Measurements from ENCODE around the gene SH3PXD2A.
"Not testable (repeated sequence)": the region's sequence is repeated elsewhere in the genome, so short reads cannot be mapped to it uniquely, and the experiment has no call there.

The SH3PXD2A gene

DNA sequence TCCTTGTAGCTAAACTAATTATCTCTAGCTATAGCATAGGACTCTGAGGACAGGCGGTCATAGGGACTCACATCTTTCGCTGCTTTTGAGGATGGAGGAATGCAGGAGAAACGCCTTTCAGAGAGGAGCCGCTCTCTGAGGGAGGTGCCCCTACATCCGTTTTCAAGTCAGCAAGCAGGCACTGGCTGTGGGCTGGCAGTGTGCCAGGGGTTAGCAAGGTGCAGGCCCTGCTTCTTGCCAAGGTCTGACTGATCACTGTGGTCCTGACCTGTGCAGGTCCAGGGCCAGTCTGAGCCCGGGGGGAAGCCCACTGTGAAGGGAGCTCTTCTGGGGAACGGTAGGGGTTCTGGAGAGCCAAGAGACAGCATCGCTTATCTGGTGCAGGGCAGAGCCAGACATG is 89.4 kb downstream of the SH3PXD2A start:
- no peak for DNase-seq (ENCODE audit: low spot score)

DNA sequence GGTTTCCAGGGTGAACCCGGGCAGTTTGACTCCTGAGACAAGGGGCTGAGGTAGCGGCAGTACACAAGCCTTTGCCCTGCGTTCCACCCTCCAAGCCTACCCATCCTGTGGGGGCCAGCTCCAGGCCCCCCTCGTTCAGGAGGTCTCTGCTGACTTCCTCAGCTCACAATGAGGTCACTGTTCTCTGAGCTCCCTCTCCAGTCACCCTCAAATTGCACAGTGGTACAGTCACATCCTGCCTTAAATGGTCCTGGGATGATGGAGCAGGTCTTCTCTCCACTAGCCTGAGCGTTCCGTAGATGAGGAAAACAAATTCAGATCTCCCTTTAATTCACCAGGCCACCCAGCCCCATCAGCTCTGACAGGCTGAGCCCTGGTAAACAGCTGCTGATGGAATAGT is 90.2 kb downstream of the SH3PXD2A start:
- DNase-seq (ENCODE audit: low spot score): no peak

DNA sequence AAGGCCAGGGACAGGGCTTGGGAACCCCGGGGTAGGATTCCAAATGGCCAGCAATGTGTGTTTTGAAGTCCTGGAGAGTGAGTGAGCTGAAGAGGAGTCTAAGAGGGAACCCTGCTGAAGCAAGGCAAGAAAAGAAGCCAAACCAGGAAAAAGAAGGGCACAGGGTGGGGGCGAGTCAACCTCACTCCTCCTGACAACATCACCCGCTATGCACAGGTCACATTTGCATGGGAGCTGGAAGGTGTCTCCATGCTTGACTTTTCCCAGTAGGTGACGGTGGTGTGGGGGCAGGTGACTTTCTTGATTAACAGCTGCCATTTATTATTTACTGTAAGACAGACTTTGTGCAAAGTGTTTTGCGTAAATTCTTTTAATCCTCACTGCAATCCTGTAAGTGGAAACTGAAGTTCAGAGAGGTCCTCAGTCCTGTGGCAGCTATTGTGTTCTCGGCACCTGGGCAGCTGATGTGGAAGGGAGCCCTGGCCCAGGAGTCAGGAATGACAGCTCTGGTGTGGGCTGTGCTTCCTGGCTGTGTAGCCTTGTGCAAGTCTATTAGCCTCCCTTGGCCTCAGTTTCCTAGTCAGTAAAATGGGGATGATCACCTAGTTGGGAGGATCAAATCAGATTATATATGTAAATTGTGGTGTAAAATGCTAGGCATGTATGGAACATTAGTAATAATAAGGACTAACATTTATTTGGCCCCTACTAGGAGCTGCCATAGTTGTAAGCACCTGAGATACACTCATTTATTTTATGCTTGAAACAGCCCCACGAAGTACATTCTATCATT is 90.9 kb downstream of the SH3PXD2A start:
- DNase-seq (ENCODE audit: low spot score): no peak

DNA sequence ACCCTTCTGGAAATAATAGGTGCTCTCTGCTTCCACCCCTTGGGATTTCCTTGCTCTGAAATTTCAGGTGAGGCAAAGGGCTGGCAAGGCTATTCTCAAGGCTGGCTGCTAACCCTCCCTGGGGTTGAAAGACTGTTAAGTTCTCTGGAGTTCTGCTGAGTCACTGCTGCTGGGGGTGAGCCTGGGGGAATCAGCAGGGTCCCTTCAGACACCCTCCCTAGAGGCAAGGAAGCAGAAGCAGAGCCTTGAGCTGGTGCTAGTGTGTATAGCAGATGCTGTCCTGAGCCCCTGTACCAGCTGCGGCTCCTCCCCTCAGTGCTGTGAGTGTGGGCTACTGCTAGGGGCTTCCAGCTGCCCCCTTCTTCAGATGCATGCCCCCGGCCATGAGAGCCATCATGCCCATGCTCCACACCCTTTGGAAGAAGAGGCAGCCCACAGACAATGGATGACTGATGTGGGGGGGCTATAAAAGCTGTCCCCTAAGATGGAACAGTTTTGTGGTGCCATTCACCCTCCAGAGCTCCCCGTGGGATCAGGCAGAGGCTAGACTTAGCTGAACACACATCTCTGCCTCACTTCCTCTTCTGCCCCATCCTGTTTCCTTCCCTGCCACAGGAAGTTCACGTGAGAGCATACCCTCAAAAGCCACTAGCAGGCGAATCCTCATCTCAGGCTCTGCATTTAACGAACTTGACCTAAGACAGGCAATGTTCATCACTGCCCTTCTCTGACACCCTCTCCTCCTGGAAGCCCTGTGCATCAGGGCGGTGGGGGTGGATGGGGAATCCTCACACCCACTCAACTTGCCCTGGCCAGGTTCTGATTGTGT is 91.8 kb downstream of the SH3PXD2A start:
- DNase-seq (ENCODE audit: low spot score): no peak

DNA sequence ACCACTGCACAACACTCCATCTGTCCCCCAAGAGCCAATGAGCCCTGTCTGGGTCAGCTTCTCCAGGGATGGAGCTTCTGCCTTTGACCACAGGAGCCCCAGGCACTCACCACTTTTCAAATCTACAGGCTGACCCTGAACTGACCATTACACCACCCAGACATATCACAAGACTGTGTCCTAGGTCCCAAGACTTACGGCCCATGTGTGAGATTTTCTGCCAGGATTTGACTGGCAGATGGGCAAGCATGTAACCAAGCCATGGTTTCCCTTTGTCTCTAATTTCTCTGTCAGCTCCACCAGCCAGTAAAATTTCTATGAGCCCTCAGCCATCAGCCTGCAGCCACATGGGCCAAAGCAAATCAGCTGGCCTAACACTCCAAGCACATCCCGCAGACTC is 92.5 kb downstream of the SH3PXD2A start:
- DNase-seq (ENCODE audit: low spot score): no peak

DNA sequence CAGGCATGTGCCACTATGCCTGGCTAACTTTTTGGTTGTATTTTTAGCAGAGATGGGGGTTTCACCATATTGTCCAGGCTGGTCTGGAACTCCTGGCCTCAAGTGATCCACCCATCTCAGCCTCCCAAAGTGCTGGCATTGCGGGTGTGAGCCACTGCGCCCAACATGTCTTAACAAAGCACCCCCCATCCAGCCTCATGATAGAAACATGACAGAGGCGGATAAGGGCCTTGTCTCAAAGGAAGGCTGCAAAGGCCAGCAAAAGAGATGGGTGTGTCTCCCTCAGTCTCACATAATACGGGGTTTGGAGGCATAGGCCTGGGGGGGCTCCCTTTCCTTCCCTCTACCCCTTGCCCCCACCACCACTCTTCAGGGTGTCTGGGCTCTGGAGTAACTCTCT is 93.2 kb downstream of the SH3PXD2A start:
- no peak for DNase-seq (ENCODE audit: low spot score)

DNA sequence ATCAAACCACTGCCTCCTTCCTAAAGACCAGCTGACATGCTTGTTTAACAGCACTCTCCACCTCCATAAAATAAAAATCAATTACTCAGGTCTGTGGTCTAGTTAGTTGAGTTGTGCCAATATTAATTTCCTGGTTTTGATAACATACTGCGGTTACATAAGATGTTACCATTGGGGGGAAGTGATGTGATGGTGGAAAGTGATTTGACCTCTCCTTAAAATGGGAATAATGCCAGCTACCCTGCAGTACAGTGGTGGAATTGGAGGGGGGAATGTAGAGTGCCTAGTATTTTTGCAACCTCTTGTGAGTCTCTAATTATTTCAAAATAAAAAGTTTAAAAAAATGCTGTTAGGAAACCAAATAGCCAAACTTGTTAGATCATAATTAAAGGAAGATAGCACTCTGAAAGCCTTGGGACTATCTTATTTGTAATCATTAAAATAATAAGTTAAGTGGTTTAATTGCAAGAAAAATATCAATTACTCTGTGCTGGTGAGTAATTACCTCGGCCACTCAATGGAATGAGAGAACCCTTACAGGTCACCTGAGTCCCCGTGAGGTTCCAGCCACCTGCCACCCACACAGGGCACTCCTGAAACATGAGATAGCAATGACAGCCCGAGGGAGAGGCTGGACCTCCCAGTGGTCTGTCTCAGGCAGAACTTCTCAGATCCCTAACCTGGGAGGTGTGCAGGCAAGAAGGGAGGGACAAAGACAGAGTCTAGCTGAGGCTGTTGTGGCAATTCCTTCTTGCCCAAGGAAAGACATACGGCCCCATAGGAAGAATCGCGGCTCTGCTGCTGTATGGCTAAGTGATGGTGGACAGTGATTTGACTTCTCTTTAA is 94.1 kb downstream of the SH3PXD2A start:
- DNase-seq (ENCODE audit: low spot score): no peak

DNA sequence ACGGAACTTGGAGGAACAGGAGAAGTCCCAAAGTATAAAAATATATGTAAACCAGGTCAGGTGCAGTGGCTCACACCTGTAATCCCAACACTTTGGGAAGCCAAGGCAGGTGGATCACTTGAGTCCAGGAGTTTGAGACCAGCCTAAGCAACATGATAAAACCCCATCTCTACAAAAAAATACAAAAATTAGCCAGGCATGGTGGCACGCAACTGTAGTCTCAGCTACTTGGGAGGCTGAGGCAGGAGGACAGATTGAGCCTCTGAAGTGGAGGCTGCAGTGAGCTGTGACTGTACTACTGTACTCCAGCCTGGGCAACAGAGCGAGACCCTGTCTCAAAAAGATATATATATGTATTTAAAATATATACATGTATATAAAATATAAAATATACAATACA is 95.1 kb downstream of the SH3PXD2A start:
- DNase-seq (ENCODE audit: low spot score): not testable (repeated sequence)

DNA sequence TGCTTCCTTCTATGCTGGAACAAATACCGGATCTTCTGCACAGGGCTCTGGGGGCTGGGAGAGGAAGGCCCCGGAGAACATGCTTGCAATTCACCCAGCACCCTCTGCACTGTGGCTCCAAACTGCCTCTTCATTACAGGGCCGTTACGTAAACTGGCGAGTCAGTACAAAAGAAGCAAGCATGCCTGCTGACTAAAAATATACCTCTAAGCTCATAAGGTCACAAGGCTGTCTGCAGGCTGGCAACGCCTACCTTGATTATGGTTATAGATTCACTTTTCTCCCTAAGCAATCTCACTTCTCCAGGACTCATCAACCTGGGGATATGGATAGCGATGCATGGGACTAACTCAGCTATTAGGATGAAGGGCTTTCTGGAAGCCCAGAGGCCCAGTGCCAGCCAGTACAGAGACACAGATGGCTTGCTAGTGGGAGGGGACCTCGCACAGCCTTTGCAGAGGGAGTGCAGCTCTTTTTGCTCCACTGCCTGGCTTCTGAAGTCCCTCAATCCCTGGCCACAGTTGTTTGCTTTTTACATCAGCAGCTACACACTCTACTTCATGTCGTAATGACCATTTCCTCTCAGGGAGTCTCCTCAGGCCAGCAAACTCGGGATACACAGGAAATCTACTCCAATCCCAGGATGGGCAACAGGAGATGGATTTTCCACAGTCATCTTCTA is 96.1 kb downstream of the SH3PXD2A start:
- DNase-seq (ENCODE audit: low spot score): no peak

DNA sequence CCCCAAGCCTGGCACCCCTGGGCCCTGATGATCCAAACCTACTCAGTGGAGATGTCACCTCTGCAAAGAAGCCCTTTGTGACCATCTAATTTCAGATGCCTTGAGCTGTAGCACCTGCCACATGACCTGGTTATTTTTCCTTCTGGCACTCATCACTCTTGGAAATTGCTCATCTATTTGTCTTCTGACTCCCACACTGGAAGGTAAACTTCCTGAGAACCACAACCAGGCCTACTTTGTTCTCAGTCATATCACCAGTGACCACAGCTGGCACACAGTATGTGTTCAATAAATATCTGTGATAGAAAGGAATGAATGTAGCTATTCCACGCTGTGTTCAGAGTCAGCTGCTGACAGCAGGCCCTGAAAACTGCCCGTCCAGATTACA is 97.1 kb downstream of the SH3PXD2A start:
- DNase-seq (ENCODE audit: low spot score): no peak

DNA sequence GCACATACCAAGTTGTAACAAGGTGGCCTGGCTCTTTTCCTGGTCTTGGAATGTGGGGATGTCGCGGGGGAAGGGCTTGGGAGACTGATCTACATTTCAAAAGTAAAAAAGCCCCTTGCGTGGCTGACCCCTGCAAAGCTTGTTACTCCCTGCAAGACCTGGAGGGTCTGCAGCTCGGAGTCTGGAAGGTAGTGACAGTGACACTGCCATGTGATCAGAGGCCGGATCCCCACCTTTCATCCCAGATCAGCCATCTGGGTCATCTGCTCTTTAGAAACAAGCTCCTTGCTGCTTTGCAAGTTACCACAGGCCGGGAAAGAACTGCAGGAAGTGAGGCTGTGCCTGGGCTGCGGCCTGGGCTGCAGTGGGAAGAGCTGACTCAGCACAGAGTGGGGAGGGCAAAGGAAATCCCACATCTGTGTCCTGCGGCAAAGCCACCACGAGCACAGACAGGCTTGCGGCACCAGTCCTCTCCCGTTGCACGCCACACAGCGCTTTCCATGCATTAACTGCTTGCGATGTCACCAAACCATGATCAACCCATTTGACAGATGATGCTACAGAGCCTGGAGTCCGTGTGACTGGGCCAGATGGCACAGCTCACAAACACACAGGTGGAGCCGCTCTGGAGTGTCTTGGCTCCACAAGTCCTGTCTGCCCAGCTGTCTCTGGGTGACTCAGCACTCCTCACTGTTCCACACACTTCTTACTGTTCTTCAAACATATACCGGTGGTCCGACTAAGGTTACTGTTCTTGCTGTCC is 97.7 kb downstream of the SH3PXD2A start:
- DNase-seq (ENCODE audit: low spot score): no peak

DNA sequence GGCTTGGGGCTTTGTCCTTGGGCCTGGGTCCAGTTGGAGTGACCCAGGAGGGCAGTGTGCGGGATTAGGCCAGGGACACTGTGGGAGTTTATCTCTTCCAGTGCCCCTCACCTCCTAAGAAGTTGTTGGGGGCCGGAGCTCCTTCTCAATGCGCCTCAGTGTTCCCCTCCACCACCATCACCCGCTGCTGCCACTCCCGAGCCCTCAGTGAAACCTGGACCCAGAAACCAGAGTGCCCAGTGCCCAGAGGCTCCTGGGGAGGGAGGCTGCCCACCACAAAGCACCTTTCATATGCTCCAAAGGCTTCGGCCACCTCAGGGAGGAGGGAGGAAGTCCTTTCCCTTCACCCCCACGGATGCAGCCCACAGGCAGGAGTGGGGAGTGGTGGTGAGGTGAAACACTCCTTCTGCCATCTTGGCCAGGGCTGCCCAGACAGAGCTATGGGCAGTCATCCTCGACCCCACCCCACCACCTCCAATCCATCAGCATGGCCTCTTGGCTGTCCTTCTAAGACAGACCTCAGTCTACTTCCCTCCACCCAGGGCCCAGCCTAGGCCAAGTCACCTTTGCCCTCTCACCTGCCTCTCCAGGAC is 99.0 kb downstream of the SH3PXD2A start:
- no peak for DNase-seq (ENCODE audit: low spot score)

DNA sequence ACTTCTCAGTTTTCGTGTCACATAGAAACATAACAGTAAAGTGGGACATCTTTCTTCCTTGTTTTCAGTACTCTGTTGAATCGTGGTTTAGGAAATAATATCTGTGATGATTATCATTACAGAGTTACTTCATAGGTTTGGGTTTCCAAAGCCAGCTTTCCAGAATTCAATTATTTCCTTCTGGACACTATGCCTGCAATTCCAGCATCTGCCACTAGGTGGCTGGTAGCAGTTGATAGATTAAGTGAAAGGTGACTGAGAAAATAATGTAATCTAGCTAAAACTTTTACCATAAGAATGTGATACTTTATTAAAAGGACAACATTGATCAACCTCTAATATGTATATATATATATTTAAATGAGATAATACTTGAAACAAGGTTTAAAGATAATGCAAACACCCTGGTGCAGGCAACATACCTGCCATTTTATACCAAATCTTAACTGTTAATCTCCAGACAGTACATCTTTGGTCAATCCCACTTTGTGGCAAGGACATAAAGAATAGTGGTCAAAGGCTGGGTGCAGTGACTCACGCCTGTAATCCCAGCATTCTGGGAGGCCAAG is 102.6 kb downstream of the SH3PXD2A start:
- no peak for DNase-seq (ENCODE audit: low spot score)

DNA sequence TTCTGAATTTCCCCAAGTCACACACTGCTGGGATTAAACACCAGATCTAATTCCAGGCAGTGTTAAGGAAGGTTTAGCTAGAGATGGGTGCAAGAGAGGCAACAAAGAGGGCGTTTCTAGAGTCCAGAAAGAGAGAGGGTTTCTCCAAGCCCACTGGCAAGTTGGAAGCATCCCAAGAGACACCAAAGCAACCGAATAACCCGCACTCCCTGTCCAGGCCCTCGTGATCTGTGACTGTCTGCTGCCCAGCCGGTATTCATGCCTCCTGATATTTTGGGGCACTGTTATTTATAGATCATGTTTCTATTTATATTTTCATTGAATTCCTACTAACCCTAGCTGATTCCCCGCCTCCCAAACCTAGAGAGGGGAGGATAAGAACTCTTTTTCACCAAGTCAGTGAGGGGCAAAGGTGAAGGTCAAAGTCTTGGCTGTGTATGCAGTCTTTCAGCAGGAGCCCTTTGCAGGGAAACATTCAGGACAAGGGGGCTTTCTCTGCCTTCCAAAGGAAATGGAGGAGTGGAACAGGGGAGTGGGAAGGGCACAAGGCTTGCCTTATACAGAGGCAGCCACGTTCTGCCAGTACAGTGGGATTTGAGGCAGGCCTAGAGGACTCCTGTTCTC is 103.6 kb downstream of the SH3PXD2A start:
- DNase-seq (ENCODE audit: low spot score): no peak

DNA sequence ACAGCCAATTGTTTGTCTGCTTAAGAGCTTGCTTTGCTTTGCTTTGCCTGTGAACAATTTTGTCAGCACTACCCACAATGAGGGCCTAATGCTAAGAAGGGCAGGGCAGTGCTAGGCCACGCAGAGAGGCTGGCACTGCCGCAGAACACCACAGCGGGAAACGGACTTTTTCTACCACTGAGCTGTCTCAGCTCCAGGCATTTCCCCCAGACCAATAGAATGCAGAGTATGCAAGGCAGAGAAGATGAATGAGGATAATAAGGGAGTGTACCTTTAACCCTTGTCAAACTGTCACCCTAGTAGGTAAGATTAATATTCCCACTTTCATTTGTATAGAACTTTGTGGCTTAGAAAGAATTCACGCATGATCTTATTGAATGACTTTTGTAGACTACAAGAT is 104.5 kb downstream of the SH3PXD2A start:
- DNase-seq (ENCODE audit: low spot score): no peak

DNA sequence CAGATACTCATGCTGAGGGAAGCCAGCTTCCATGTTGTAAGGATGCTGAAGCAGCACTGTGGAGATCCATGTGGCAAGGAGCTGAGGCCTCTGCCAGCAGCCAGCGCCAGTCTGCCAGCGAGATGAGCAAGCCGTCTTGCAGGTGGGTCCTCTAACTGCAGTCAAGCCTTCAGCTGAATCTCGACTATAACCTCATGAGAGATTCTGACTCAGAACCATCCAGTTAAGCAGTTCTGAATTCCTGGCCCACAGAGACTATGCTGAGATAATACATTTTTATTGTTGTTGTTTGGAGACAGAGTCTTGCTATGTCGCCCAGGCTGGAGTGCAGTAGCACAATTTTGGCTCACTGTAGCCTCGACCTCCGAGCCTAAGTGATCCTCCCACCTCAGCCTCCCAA is 105.6 kb downstream of the SH3PXD2A start:
- DNase-seq (ENCODE audit: low spot score): no peak

DNA sequence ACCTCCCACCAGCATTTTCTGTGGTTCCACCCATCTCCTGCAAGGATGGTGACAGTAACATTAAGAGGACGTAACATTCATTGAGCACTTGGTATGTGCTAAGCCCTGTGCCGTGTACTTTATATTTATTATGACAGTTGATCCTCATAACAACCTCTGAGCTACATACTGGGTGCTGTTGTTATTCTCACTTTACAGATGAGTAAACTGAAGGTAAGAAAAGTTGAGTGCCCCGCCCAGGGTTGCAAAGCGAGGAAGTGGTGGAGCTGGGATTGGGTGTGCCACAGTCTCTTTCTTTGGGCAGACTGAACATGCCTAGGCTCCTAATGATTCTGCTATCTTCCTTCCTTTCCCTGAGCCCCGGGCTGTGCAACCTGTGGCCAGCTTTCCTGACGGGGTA is 107.4 kb downstream of the SH3PXD2A start:
- no peak for DNase-seq (ENCODE audit: low spot score)

DNA sequence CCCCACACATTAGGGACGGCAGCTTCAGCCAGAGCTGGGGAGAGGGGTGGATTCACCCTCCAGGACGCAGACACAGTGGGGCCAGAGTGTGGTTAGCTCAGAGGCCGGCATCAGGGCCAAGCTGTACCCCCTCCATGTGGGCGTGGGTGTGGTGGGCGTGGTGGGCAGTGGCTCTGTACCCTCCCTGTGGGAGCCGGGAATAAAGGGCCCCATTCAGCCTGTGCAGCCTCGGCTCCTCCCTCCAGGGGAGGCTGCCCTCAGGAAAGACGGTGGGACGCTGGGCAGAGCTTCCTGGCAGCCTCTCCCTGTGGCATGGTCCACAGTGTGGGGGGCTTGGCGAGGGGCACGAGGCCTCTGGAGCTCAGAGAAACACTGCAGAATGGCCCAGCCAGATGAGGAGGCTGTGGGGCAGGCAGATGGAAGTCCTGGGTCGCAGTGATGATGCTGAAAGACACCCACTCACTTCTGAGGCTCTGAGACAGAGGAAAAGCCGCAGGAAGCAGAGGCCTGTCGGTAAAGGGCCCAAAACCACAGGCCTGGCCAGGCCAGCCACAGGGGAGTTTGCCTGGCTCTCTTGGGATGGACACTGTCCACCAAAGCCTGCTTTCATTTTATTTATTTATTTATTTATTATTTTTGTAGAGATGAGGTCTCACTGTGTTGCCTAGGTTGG is 108.0 kb downstream of the SH3PXD2A start:
- no peak for DNase-seq (ENCODE audit: low spot score)

DNA sequence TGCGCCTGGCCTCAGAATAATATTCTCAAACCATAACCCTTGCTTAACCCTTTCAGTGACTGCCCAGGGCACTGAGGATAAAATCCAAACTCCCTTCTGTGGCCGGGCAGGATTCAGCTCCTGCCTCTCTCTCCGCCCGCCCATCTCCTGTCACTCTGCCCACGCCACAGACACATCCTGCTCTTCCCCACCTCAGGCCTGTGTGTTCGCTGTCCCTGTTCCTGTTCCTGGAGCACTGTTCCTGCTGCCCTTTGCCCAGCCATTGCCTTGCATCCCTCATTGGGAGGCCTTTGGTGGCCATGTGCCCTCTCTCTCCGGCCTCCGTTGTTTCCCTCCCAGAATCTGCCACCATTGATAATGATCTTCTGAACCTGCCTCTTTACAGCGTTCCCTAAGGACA is 108.8 kb downstream of the SH3PXD2A start:
- DNase-seq (ENCODE audit: low spot score): no peak

Data from ecto neural progenitor cell (in vitro differentiated cells).